Measurements from ENCODE around the gene TMEFF1.
"Not testable (repeated sequence)": the region's sequence is repeated elsewhere in the genome, so short reads cannot be mapped to it uniquely, and the experiment has no call there.

TMEFF1 gene

GRCh38 chr9:100437860-100438805 is 34.8 kb upstream of the TMEFF1 start:
- POLR2A ChIA-PET, result interaction anchor here (0.7 to 0.9 kb wide), 2 partner anchors 13 to 152 kb away, joined by 3 to 4 read pairs; no protein-coding TSS in a partner anchor
- H3K4me3 ChIP-seq (ENCODE audit: low read depth, low read length), result no peak overlapping the region
- DNase-seq (ENCODE audit: low read depth, low spot score), result no peak
- CTCF ChIA-PET, result interaction anchor here (0.7 to 3.8 kb wide), 22 partner anchors 8 to 1253 kb away, joined by 3 to 33 read pairs (median 5); partner anchors contain the start of genes CAVIN4, MSANTD3 and TEX10
- TF ChIP-seq CTCF (IDR thresholded peaks at IDR 0.05; ENCODE audit: insufficient read depth, low read length, missing control alignments), result peak; percentile 85

GRCh38 chr9:100440071-100440470 is 32.9 kb upstream of the TMEFF1 start:
- ChIA-PET CTCF (interaction anchor here (0.7 to 2.0 kb wide), 7 partner anchors 10 to 411 kb away, joined by 3 to 8 read pairs (median 3); no protein-coding TSS in a partner anchor), POLR2A (no interaction called here)
- no peak for TF ChIP-seq CTCF (IDR thresholded peaks at IDR 0.05; ENCODE audit: insufficient read depth, low read length, missing control alignments)
- no peak overlapping the region for H3K4me3 ChIP-seq (ENCODE audit: low read depth, low read length)
- no peak for DNase-seq (ENCODE audit: low read depth, low spot score)

GRCh38 chr9:100440487-100440886 is 32.5 kb upstream of the TMEFF1 start:
- H3K4me3 ChIP-seq (ENCODE audit: low read depth, low read length); POLR2A ChIA-PET; DNase-seq (ENCODE audit: low read depth, low spot score): not testable (repeated sequence)
- CTCF ChIA-PET, result interaction anchor here (0.7 to 2.0 kb wide), 7 partner anchors 11 to 412 kb away, joined by 3 to 8 read pairs (median 3); no protein-coding TSS in a partner anchor

- no peak for TF ChIP-seq CTCF (IDR thresholded peaks at IDR 0.05; ENCODE audit: insufficient read depth, low read length, missing control alignments)
- no peak for DNase-seq (ENCODE audit: low read depth, low spot score)
- no peak overlapping the region for H3K4me3 ChIP-seq (ENCODE audit: low read depth, low read length)
- POLR2A ChIA-PET, result no interaction called here
- CTCF ChIA-PET, result interaction anchor here (1.1 to 3.6 kb wide), 4 partner anchors 8 to 14 kb away, joined by 3 to 14 read pairs (median 4); no protein-coding TSS in a partner anchor
These were observed 31.0 kb upstream of the TMEFF1 start for GRCh38 chr9:100441911-100442361.

- H3K4me3 ChIP-seq (ENCODE audit: low read depth, low read length), result no peak overlapping the region
- TF ChIP-seq CTCF (IDR thresholded peaks at IDR 0.05; ENCODE audit: insufficient read depth, low read length, missing control alignments), result no peak
- DNase-seq (ENCODE audit: low read depth, low spot score), result no peak
- ChIA-PET POLR2A (no interaction called here), CTCF (interaction anchor here (1.1 to 3.6 kb wide), 4 partner anchors 8 to 153 kb away, joined by 3 to 14 read pairs (median 4); no protein-coding TSS in a partner anchor)
These were observed 28.9 kb upstream of the TMEFF1 start for GRCh38 chr9:100443781-100444768.

GRCh38 chr9:100445161-100445902 is 27.6 kb upstream of the TMEFF1 start:
- DNase-seq (ENCODE audit: low read depth, low spot score), result no peak
- POLR2A ChIA-PET, result no interaction called here
- no peak overlapping the region for H3K4me3 ChIP-seq (ENCODE audit: low read depth, low read length)
- CTCF ChIA-PET, result interaction anchor here (0.9 to 3.0 kb wide), 7 partner anchors 8 to 150 kb away, joined by 3 to 25 read pairs (median 4); no protein-coding TSS in a partner anchor
- no peak for TF ChIP-seq CTCF (IDR thresholded peaks at IDR 0.05; ENCODE audit: insufficient read depth, low read length, missing control alignments)

Data from AG04449 (cell line).